PFSK-1 (cell line): Measurements from ENCODE around the gene ANKRD13D.
A peak's percentile ranks its signal among the peaks of the same experiment; 100 is the strongest.

ENCODE experiments used
- FOXP2 ChIP-seq: optimal IDR thresholded peaks from 2 replicates; pipeline ENCODE3; 2011; ENCODE audit warnings: borderline replicate concordance, control low read depth, inconsistent platforms; ENCODE audit not compliant: insufficient read depth; ENCODE audit errors: extremely low read length, extremely low read depth
- POLR2AphosphoS5 ChIP-seq: IDR thresholded peaks from 2 replicates; pipeline ENCODE4 v1.6.1; 2012; ENCODE audit warnings: low read depth, mild to moderate bottlenecking, control low read depth, low read length, moderate library complexity
- REST ChIP-seq, 2 experiments: IDR thresholded peaks; 2 replicates each; pipeline versions ENCODE4 v1.6.1 to v1.8.0; 2011 to 2012; ENCODE audit warnings: low read depth in 2 of 2, low read length in 2 of 2, control low read depth in 1 of 2, inconsistent platforms in 1 of 2, mild to moderate bottlenecking in 1 of 2, moderate library complexity in 1 of 2; ENCODE audit not compliant: insufficient read depth in 1 of 2
- SIN3A ChIP-seq: IDR thresholded peaks from 2 replicates; pipeline ENCODE4 v1.6.1; 2012; ENCODE audit warnings: mild to moderate bottlenecking, low read length, moderate library complexity, borderline replicate concordance; ENCODE audit not compliant: insufficient read depth
- TAF1 ChIP-seq: IDR thresholded peaks from 2 replicates; pipeline ENCODE4 v1.6.1; 2012; ENCODE audit warnings: low read length, control low read depth, borderline replicate concordance; ENCODE audit not compliant: insufficient read depth

DNA sequence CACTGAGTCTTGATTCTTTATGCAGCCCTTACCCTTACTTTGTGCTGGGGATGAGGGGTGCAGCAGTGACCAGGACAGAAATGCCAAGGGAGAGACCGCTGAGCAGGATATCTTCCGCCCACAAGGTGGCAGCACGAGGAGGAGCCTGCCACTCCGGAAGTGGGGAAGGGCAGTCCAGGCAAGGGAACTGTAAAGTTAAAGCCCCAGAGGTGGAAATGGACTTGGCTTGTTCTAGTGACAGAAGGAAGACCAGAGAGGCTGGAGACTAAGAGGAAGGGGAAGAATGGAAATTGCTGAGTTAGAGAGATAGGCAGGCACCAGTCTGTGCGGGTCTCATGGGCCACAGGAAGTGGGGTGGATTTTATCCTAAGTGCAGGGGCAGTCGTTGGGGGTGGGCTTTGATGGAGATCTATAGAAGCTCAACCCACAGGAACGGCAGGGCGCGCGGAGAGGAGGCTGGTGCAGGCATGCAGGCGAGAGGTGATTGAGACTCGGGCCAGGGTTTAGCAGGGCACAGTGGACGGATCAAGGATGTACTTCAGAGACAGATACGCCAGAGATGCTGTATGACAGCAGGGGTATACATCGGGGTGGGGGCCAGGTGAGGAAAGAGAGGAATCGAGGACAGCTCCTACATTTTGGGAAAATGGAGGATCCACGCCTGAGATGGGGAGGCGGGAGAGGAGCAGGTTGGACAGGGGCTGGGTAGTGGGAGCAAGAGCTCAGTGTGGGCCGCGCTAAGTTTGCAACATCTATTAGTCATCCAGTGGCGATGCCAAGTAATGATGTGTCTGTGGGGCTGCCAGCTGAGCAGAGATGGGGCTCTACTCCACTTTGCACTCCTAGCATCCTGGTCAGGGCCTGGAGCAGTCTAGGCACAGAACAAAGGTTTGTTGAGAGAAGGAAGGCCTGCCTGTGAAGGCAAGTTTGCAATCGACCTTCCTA, 26.1 kb upstream of the ANKRD13D start:
- TF ChIP-seq POLR2AphosphoS5 (no peak), SIN3A (no peak), REST (IDR thresholded peaks at IDR 0.05; ENCODE audit: insufficient read depth in 1 of 2, low read depth in 2 of 2, low read length in 2 of 2) (no peak), FOXP2 (peak; percentile 61), TAF1 (0 out of 2 replicates have a peak, but pooled peaks have one; percentile 25)
